Nasal cavity respiratory epithelium epithelial cell of viscerocranial mucosa (primary cell): ENCODE measurements around the gene PROSER2. TPM values are rescaled to one million over a fixed set of nuclear protein-coding genes. Genes with fewer than 3 reads are reported as not detected.

Experiments
- total RNA-seq: library from RNA; depleted of rRNA; stranded (reverse); fragments of >200 nt; gene quantifications from 2 replicates; pipeline ENCODE4 v1.2.3, GENCODE V29; 2014

The PROSER2 gene
- total RNA-seq = 24.3 and 26.6 TPM in 2 replicates

GRCh38 chr10:11823122-11823988, at the start of gene PROSER2:
TSS of gene PROSER2 (plus strand) at chr10:11823356. CDS start at chr10:11852078, 28,722 bp downstream.

Other genes starting within 250 kb of the PROSER2 start
- 13.0 and 15.0 TPM in 2 replicates for gene USP6NL, start 211.7 kb upstream of the PROSER2 start, total RNA-seq
- gene ECHDC3, start 81.0 kb upstream of the PROSER2 start, total RNA-seq = 10.3 and 11.9 TPM in 2 replicates
- 27.7 and 28.4 TPM in 2 replicates for gene UPF2, start 219.5 kb downstream of the PROSER2 start, total RNA-seq
- gene DHTKD1, start 245.6 kb downstream of the PROSER2 start, total RNA-seq = 12.1 and 24.6 TPM in 2 replicates